Measurements from ENCODE around the gene CLK2. TPM values are rescaled to one million over a fixed set of nuclear protein-coding genes. Genes with fewer than 3 reads are reported as not detected.

Gene CLK2
- total and polyA plus RNA-seq, 9 of the 15 experiments (the other 6 are each of a cell fraction or from before 2014, with no cell fraction given) = 13.5 to 81.4 (median 39.6) TPM

GRCh38 chr1:155255243-155256007 is 17.9 kb downstream of the CLK2 start, which contains the start of gene ENTREP3 (continued):
- TF ChIP-seq CHD7 (IDR thresholded peaks at IDR 0.05; ENCODE audit: low read depth, low read length) = no peak
- peak; percentile 38 for TF ChIP-seq PHF20 (IDR thresholded peaks at IDR 0.05; ENCODE audit: partially characterized antibody)
- peak; percentile 61 for TF ChIP-seq POLR2A (conservative IDR thresholded peaks at IDR 0.05)
- TF ChIP-seq GTF2F1 (IDR thresholded peaks at IDR 0.05; ENCODE audit: low read depth, low read length) = no peak
- TF ChIP-seq RAD21 (CRISPR knock-in tag; conservative IDR thresholded peaks at IDR 0.05 in 1 of 2, IDR thresholded peaks at IDR 0.05 in 1 of 2) = no peak; a peak in 1 of 4 replicates
- TF ChIP-seq TFAM (CRISPR knock-in tag; conservative IDR thresholded peaks at IDR 0.05) = no peak
- TF ChIP-seq EWSR1 (IDR thresholded peaks at IDR 0.05; ENCODE audit: borderline replicate concordance, low read depth, partially characterized antibody) = no peak
- TF ChIP-seq CSDE1 (IDR thresholded peaks at IDR 0.05) = no peak
- TF ChIP-seq HNRNPK (IDR thresholded peaks at IDR 0.05; ENCODE audit: low read depth, low read length, poor library complexity, severe bottlenecking) = no peak
- TF ChIP-seq HMGN3 (IDR thresholded peaks at IDR 0.05; ENCODE audit: borderline replicate concordance, extremely low read depth, insufficient read length, low read depth, low read length) = peak; percentile 89
- no peak for TF ChIP-seq NFRKB (IDR thresholded peaks at IDR 0.05; ENCODE audit: low read depth)
- TF ChIP-seq TFE3 (CRISPR knock-in tag; IDR thresholded peaks at IDR 0.05) = no peak
- no peak for TF ChIP-seq E2F4 (CRISPR knock-in tag; IDR thresholded peaks at IDR 0.05; ENCODE audit: low read depth)
